NCI-H2171 (cell line): ENCODE results near the gene KIF4B.

Experiments used
- DNase-seq: peaks from one replicate; lab custom pipeline; 2025; lab: John Stamatoyannopoulos, UW

KIF4B gene

DNA sequence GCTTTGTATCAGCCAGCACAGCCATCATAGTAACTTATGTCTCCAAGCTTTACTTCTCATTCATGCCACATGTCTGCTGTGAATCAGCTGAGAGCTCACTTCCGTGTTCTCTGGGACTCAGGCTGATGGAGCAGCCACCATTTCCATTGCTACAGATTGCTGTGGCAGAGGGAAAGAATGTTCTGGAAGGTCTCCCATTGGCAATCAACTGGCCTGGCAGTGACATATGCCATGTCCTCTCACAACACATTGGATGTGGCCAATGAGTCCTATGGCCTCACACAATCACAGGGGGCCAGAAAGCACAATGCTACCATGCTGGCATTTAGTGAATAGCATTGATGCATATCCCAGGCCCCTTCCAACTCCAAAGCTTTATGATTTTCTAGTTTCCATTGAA, 44.1 kb downstream of the KIF4B start:
- DNase-seq: no peak

GRCh38 chr5:155064580-155064979, 51.0 kb downstream of the KIF4B start:
- DNase-seq: no peak

DNA sequence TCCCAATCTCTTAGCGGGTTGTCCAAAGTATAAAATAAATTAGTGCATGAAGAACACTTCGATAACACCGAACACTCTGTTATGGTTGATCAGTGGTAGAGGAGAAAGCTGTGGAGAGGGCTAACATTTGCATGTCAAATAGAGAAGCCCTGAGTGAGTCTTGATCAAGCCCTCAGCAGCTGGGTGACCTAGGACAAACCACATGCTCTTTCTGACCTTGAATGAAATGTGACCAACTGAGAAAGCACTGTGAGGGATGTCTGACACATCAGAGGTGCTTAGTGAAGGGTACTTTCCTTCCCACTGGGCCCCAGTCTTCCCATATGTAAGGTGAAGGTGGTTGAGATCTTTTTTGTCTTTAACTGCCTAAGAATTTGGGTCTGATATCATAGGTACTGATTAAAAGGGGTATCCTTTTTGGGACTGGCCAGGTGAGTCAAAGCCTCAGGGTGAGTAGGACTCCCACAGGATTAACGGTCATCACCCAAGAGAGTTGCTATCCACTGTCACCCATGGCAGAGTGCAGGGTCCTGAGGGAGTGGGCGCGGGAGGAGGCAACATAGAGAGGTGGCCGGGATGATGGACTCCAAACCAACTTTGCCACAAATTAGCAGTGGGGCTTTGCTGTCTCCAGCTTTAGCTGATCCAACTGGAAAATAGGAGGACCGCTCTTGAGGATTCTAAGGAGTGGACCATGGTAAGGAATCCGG, 53.5 kb downstream of the KIF4B start:
- DNase-seq: no peak
